Right lobe of liver (tissue), 4 donors: Measurements from ENCODE around the gene HLA-DQA1.
"Not testable (repeated sequence)": the region's sequence is repeated elsewhere in the genome, so short reads cannot be mapped to it uniquely, and the experiment has no call there.

ENCODE experiments used
- POLR2A ChIP-seq: fragments of 450-650 bp; IDR thresholded peaks from one replicate; pipeline ENCODE4 v1.6.1; 2017; ENCODE audit warnings: antibody characterized with exemption, mild to moderate bottlenecking
- TF ChIP-seq, protein P1 (sequence below), 4 donors: fragments of 200-600 bp in 3 of 4; fragments of 450-650 bp in 1 of 4; IDR thresholded peaks; one replicate each; pipeline versions ENCODE4 v1.5.1 to v1.8.0; 2016 to 2022; ENCODE audit warnings: antibody characterized with exemption in 4 of 4, mild to moderate bottlenecking in 2 of 4
- donor health status: DM: no; HTN: no; CAD: no.
- donor health status: DM: no; HTN: no; CAD: no.
- donor health status: DM: no; HTN: yes; CAD: no.

DNA sequence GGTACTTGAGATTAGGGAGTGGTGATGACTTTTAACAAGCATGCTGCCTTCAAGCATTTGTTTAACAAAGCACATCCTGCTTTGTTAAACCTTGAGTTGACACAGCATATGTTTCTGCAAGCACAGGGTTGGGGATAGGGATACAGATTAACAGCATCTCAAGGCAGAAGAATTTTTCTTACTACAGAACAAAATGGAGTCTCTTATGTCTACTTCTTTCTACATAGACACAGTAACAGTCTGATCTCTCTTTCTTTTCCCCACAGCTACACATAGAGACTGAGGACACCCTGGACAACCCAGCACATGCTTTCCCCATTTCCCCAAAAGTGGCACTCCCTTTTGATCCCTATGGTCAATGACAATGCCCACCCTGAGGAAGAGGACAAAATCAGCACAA lies 20.6 kb downstream of the HLA-DQA1 start:
- TF ChIP-seq, protein P1, sequence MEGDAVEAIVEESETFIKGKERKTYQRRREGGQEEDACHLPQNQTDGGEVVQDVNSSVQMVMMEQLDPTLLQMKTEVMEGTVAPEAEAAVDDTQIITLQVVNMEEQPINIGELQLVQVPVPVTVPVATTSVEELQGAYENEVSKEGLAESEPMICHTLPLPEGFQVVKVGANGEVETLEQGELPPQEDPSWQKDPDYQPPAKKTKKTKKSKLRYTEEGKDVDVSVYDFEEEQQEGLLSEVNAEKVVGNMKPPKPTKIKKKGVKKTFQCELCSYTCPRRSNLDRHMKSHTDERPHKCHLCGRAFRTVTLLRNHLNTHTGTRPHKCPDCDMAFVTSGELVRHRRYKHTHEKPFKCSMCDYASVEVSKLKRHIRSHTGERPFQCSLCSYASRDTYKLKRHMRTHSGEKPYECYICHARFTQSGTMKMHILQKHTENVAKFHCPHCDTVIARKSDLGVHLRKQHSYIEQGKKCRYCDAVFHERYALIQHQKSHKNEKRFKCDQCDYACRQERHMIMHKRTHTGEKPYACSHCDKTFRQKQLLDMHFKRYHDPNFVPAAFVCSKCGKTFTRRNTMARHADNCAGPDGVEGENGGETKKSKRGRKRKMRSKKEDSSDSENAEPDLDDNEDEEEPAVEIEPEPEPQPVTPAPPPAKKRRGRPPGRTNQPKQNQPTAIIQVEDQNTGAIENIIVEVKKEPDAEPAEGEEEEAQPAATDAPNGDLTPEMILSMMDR (IDR thresholded peaks at IDR 0.05) = not testable (repeated sequence)
- TF ChIP-seq POLR2A = not testable (repeated sequence)
